ENCODE data around the gene USP6. TPM values are rescaled to one million over a fixed set of nuclear protein-coding genes. Genes with fewer than 3 reads are reported as not detected.

Gene USP6
- total and polyA plus RNA-seq, 2 of the 13 experiments (the other 11 are each of a cell fraction or from before 2014, with no cell fraction given), result 0.04 TPM; not detected in 1

DNA sequence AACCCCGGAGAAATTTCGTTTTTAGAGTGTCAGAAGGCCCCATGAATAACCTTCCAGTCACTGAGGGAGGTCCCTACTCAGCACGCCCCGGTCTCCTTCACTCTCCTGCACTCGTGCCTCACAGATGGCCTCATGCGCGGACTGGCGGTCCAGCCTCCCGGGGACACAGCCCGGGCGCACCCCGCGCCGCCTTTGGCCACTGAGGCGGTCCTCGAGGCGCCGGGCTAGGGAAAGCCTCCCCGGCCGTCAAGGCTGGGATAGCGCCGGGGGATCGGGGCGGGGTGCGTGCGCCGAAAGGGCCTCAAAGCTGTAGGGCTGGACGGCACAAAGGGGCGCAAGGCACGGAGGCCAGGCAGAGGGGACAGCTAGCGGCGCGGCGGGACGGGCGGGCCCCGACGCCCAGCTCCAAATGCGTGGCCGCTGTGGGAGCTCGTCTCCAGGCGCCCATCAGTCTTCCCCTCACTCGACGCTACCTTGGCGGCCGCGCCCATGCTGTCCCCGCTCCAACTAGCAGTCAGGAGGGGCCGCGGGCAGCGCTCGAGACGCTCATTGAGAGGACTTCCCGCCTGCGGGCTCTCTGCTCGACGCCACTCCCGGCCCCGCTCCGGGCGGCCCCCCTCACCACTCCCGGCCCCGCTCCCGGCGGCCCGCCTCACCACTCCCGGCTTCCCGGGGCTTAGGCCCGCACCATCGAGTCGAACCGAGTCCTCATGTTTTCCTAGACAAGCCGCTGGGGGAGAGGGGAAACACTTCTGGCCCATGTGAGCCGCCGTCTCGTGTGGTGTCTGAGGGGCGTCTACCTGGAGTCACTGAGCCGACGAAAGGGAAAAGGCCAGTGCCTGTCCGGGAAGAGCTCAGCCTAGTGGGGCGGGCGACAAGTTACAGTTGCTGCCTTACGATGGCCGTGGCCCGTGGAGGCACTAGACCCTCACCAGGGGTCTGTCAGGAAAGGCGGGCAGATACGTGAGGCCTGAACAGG lies at the start of gene USP6 (continued):
- TF ChIP-seq NAIF1 (CRISPR knock-in tag; IDR thresholded peaks at IDR 0.05; ENCODE audit: borderline replicate concordance) (no peak), ZNF383 (CRISPR knock-in tag; IDR thresholded peaks at IDR 0.05; ENCODE audit: borderline replicate concordance) (no peak), TBL1XR1 (IDR thresholded peaks at IDR 0.05; ENCODE audit: borderline replicate concordance, low read length, partially characterized antibody) (no peak), RBM39 (IDR thresholded peaks at IDR 0.05; ENCODE audit: low read depth, low read length, poor library complexity, severe bottlenecking) (no peak), ZNF879 (CRISPR knock-in tag; IDR thresholded peaks at IDR 0.05) (no peak), ZNF276 (CRISPR knock-in tag; IDR thresholded peaks at IDR 0.05; ENCODE audit: low read depth) (no peak), FOXP1 (IDR thresholded peaks at IDR 0.05) (no peak), FOXP1 (CRISPR knock-in tag; IDR thresholded peaks at IDR 0.05) (no peak), HDAC1 (CRISPR knock-in tag; IDR thresholded peaks at IDR 0.05) (no peak), ZNF567 (CRISPR knock-in tag; IDR thresholded peaks at IDR 0.05; ENCODE audit: borderline replicate concordance) (no peak), STAT6 (CRISPR knock-in tag; IDR thresholded peaks at IDR 0.05; ENCODE audit: borderline replicate concordance) (no peak)

Measured in HepG2 (cell line).